ENCODE data around the gene AGBL3. TPM values are rescaled to one million over a fixed set of nuclear protein-coding genes. Genes with fewer than 3 reads are reported as not detected.

The AGBL3 gene
- polyA plus RNA-seq, 3 donors = 0.03 to 0.20 (median 0.12) TPM

DNA sequence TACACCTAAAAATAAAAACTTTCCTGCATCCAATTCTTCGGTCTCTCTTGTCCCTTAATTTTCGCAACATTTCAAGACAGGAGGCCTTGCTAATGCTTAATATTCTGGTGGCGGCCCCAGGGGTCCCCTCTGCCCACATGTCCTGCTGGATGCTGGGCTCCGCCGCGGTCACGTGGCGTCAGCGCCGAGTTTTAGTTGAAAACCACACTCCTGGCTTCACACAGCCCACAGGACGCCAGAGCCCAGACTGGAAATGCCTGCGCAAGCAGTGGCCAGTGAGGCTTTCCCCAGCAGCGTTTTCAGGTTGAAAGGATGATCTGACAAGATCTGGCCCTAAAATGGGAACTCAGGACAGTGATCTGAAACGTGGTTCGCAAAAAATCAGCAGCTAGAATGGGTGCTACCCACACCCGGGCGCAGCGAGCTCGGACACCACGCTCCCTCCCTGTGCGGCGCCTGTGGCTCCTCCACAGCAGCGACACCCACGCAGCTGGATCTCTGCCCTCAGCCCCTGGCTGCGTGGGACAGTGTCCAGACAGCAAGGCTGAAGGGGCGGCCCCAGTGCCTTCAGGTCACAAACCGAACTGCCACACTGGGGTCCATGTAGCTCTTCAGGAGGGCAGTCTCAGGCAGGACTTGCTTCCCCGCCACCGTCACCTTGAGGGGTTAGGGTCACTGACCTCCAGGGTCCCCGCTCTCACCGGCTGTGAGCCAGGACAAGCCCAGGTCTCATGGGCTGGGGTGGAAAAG lies 195.8 kb downstream of the AGBL3 start:
- Histone ChIP-seq H2AFZ (ENCODE audit: insufficient read depth, low read depth, low read length, poor library complexity, severe bottlenecking) (no peak overlapping the region), H3K9me3 (replicated peaks in 1 of 2; ENCODE audit: control insufficient read depth in 1 of 2, insufficient read depth in 1 of 2, low read length in 2 of 2) (peaks cover 45% of the 10 kb centered on the region in 2 donors), H3K79me2 (ENCODE audit: insufficient read depth, low read length) (no peaks in the 10 kb centered on the region), H3K9ac (ENCODE audit: insufficient read depth, low read length, poor library complexity, severe bottlenecking) (no peak overlapping the region), H3K36me3 (replicated peaks in 1 of 2; ENCODE audit: control insufficient read depth in 1 of 2, insufficient read depth in 2 of 2, low read length in 2 of 2) (peaks cover 43 to 63% of the 10 kb centered on the region in 2 donors), H4K20me1 (ENCODE audit: insufficient read depth, low read length) (no peaks in the 10 kb centered on the region), H3K27ac (ENCODE audit: low read depth in 1 of 2, low read length in 2 of 2) (no peak overlapping the region), H3K4me1 (ENCODE audit: control insufficient read depth in 1 of 2, insufficient read depth in 2 of 2, low read length in 2 of 2) (no peaks in the 10 kb centered on the region), H3K4me3 (replicated peaks in 1 of 3; ENCODE audit: low read depth in 2 of 3, low read length in 3 of 3) (peak overlapping the region in 1 of 3 experiments; percentile 2), H3K27me3 (ENCODE audit: control insufficient read depth in 2 of 2, insufficient read depth in 2 of 2, low read length in 2 of 2) (no peaks in the 10 kb centered on the region), H3K4me2 (replicated peaks; ENCODE audit: extremely low read depth, low read length, poor library complexity, severe bottlenecking) (no peak overlapping the region)
- Mint-ChIP-seq H3K4me3 (no peak overlapping the region), H3K27ac (no peak overlapping the region), H3K36me3 (peaks cover 56 to 59% of the 10 kb centered on the region in 2 donors), H3K27me3 (ENCODE audit: low read depth in 3 of 3) (peaks cover 0 to 2% (median 0%) of the 10 kb centered on the region in 3 donors), H3K9me3 (peaks cover 33 to 58% (median 48%) of the 10 kb centered on the region in 7 donors), H3K4me1 (no peaks in the 10 kb centered on the region)
- no peak for DNase-seq
- intact Hi-C loops (cut with micrococcal nuclease) = no loop called here
- WGBS (ENCODE audit: insufficient coverage) = 97% methylated on average over 30 of the region's 31 CpGs
- TF ChIP-seq, protein P1, sequence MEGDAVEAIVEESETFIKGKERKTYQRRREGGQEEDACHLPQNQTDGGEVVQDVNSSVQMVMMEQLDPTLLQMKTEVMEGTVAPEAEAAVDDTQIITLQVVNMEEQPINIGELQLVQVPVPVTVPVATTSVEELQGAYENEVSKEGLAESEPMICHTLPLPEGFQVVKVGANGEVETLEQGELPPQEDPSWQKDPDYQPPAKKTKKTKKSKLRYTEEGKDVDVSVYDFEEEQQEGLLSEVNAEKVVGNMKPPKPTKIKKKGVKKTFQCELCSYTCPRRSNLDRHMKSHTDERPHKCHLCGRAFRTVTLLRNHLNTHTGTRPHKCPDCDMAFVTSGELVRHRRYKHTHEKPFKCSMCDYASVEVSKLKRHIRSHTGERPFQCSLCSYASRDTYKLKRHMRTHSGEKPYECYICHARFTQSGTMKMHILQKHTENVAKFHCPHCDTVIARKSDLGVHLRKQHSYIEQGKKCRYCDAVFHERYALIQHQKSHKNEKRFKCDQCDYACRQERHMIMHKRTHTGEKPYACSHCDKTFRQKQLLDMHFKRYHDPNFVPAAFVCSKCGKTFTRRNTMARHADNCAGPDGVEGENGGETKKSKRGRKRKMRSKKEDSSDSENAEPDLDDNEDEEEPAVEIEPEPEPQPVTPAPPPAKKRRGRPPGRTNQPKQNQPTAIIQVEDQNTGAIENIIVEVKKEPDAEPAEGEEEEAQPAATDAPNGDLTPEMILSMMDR (IDR thresholded peaks at IDR 0.05) = no peak

- no peaks in the 10 kb centered on the region for H3K4me1 Mint-ChIP-seq
- no peak for DNase-seq
- H3K9me3 Mint-ChIP-seq = peaks cover 33 to 58% (median 48%) of the 10 kb centered on the region in 7 donors
- H3K27me3 ChIP-seq (ENCODE audit: control insufficient read depth in 2 of 2, insufficient read depth in 2 of 2, low read length in 2 of 2) = no peaks in the 10 kb centered on the region
- WGBS (ENCODE audit: insufficient coverage) = 100% methylated on average over 3 of the region's 7 CpGs
- no peak overlapping the region for H3K4me3 Mint-ChIP-seq
- peak overlapping the region in 1 of 7 donors; percentile 42 for H3K27ac Mint-ChIP-seq
- H3K79me2 ChIP-seq (ENCODE audit: insufficient read depth, low read length) = no peaks in the 10 kb centered on the region
- H3K9me3 ChIP-seq (replicated peaks in 1 of 2; ENCODE audit: control insufficient read depth in 1 of 2, insufficient read depth in 1 of 2, low read length in 2 of 2) = peaks cover 45% of the 10 kb centered on the region in 2 donors
- no peak overlapping the region for H3K4me3 ChIP-seq (replicated peaks in 1 of 3; ENCODE audit: low read depth in 2 of 3, low read length in 3 of 3)
- no peak overlapping the region for H3K4me2 ChIP-seq (replicated peaks; ENCODE audit: extremely low read depth, low read length, poor library complexity, severe bottlenecking)
- H3K27ac ChIP-seq (ENCODE audit: low read depth in 1 of 2, low read length in 2 of 2) = no peak overlapping the region
- no peak overlapping the region for H2AFZ ChIP-seq (ENCODE audit: insufficient read depth, low read depth, low read length, poor library complexity, severe bottlenecking)
- peaks cover 70 to 72% of the 10 kb centered on the region in 2 donors for H3K36me3 Mint-ChIP-seq
- no peak overlapping the region for H3K9ac ChIP-seq (ENCODE audit: insufficient read depth, low read length, poor library complexity, severe bottlenecking)
- intact Hi-C loops (cut with micrococcal nuclease) = no loop called here
- H3K4me1 ChIP-seq (ENCODE audit: control insufficient read depth in 1 of 2, insufficient read depth in 2 of 2, low read length in 2 of 2) = no peaks in the 10 kb centered on the region
- peaks cover 56 to 76% of the 10 kb centered on the region in 2 donors for H3K36me3 ChIP-seq (replicated peaks in 1 of 2; ENCODE audit: control insufficient read depth in 1 of 2, insufficient read depth in 2 of 2, low read length in 2 of 2)
- peaks cover 0 to 2% (median 0%) of the 10 kb centered on the region in 3 donors for H3K27me3 Mint-ChIP-seq (ENCODE audit: low read depth in 3 of 3)
- H4K20me1 ChIP-seq (ENCODE audit: insufficient read depth, low read length) = no peaks in the 10 kb centered on the region
- TF ChIP-seq, protein P1 (IDR thresholded peaks at IDR 0.05) = no peak
These were observed 197.2 kb downstream of the AGBL3 start for GRCh38 chr7:135183478-135183877.
